HFF-Myc (cell line): ENCODE measurements around the gene TRPT1.

Source experiments
- DNase-seq: peaks from one replicate; pipeline ENCODE4 v3.0.0-alpha.2; 2011; ENCODE audit warnings: low read depth; ENCODE audit errors: extremely low read depth
- H3K4me3 ChIP-seq: replicated peaks from 2 replicates; pipeline ENCODE4 v1.5.1; 2011; ENCODE audit warnings: low read depth, mild to moderate bottlenecking, control low read depth, low read length
- TF ChIP-seq, protein P1 (sequence below): IDR thresholded peaks from 2 replicates; pipeline ENCODE4 v1.5.1; 2012; ENCODE audit warnings: mild to moderate bottlenecking, low read depth, low read length, control low read depth; ENCODE audit errors: missing control alignments

TRPT1 gene

DNA sequence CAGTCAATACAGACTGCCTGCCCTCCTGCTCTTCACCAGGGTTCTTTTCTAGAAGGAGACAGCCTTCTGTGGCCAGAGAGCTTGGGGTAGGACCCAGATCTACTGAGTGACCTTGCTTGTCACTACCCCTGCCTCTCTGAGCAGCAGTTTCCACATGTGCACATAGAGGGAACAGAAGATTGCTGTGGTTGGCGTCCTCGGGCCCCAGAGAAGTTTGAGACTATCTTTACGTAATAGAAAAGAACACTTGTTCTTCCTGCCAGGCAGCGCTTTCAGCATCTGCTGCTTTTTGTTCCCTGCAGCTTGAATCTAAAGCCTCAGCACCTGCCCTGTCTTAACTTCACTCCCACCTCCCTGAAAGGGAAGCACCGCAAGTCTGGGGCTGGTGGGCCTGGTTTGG lies 13.0 kb upstream of the TRPT1 start:
- no peak overlapping the region for H3K4me3 ChIP-seq
- TF ChIP-seq, protein P1, sequence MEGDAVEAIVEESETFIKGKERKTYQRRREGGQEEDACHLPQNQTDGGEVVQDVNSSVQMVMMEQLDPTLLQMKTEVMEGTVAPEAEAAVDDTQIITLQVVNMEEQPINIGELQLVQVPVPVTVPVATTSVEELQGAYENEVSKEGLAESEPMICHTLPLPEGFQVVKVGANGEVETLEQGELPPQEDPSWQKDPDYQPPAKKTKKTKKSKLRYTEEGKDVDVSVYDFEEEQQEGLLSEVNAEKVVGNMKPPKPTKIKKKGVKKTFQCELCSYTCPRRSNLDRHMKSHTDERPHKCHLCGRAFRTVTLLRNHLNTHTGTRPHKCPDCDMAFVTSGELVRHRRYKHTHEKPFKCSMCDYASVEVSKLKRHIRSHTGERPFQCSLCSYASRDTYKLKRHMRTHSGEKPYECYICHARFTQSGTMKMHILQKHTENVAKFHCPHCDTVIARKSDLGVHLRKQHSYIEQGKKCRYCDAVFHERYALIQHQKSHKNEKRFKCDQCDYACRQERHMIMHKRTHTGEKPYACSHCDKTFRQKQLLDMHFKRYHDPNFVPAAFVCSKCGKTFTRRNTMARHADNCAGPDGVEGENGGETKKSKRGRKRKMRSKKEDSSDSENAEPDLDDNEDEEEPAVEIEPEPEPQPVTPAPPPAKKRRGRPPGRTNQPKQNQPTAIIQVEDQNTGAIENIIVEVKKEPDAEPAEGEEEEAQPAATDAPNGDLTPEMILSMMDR, result no peak
- no peak for DNase-seq

DNA sequence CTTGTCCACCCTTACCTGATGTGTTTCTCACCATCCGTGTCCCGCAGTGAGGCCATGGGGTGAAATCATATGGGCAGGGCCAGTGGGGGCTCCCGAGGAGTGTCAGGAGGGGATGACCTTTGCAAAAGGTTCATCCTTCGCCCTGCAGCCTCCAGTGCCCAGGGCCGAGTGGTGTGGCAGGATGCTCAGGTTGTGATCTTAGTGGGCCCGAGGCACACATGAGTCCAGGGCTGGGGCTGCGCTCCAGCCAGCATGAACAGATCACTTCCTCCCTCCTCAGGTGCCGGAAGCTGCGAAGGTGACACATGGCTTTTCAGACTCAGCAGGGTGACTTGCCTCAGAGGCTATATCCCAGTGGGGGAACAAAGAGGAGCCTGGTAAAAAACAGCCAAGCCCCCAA lies 12.1 kb upstream of the TRPT1 start:
- H3K4me3 ChIP-seq, result no peak overlapping the region
- no peak for DNase-seq
- TF ChIP-seq, protein P1, result no peak

DNA sequence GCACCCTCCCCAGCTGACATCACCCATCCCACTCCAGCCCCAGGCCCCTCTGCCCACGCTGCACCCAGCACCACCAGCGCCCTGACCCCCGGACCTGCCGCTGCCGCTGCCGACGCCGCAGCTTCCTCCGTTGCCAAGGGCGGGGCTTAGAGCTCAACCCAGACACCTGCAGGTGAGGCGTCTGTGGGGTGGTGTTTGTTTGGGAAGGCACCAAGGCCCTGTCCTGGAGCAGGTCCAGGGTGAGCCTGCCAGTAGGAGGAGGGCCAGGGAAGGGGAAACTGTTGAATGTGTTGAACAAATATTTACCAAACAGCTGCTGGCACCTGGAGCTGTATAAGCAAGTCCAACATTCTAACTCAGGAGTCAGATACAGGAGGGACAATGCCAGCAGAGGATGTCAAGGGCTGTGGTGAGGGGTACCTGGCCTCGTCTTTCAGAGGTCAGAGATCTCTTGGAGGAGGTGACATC lies 11.5 kb upstream of the TRPT1 start:
- TF ChIP-seq, protein P1, result no peak
- DNase-seq, result no peak
- no peak overlapping the region for H3K4me3 ChIP-seq

DNA sequence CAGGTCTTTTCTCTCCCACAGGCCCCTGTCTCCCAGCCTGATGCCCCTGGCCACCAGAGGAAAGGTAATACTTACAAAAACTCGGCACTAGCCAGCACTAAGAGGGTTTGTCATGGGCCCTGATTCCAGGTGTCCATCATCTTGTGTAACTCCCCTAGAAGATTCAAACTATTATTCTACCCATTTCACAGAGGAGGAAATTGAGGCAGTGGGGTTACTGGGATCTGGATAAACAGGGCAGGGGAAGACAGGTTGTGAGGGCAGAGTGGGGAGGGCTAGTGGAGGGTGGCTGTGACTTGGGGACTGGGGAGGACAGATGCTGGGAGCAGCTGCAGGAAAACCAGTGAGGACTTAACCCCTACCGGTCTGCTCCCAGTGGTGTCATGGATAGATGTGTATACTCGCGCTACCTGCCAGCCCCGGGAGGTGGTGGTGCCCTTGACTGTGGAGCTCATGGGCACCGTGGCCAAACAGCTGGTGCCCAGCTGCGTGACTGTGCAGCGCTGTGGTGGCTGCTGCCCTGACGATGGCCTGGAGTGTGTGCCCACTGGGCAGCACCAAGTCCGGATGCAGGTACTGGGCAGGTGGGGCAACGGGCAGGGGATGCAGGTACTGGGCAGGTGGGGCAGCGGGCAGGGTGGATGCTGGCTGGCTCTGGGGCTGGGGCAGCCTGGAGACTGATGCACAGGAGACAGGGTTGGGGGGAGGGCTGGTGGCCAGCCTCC lies 9.6 kb upstream of the TRPT1 start:
- TF ChIP-seq, protein P1, result no peak
- DNase-seq, result no peak
- H3K4me3 ChIP-seq, result peak overlapping the region; percentile 58

DNA sequence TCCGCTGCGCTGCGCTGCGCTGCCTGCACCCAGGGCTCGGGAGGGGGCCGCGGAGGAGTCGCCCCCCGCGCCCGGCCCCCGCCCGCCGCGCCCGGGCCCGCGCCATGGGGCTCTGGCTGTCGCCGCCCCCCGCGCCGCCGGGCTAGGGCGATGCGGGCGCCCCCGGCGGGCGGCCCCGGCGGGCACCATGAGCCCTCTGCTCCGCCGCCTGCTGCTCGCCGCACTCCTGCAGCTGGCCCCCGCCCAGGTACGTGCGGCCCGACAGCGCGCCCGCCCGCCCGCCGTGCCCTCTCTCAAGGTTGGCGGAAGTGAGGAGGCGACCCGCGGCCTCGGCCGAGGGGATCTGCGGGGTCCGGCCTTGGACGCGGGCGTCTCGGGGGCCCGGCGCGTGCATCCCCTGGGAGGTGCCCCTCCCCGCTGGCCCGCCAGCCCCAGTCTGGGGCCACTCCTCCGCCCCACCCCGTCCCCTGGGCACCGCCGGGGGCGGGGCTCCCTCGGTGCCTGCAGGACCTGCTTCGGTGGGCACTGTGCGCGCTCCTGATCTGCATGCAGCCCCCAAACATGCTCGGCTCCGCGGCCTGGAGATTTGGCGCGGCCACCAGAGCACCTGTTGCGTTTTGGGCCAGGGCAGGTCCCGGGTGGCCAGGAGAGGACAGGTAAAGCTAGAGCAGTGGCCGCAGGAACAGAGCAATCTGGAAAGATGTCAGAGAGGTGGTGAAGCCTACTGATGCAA lies 8.8 kb upstream of the TRPT1 start:
- no peak for DNase-seq
- H3K4me3 ChIP-seq, result peak overlapping the region; percentile 58
- TF ChIP-seq, protein P1, result no peak

DNA sequence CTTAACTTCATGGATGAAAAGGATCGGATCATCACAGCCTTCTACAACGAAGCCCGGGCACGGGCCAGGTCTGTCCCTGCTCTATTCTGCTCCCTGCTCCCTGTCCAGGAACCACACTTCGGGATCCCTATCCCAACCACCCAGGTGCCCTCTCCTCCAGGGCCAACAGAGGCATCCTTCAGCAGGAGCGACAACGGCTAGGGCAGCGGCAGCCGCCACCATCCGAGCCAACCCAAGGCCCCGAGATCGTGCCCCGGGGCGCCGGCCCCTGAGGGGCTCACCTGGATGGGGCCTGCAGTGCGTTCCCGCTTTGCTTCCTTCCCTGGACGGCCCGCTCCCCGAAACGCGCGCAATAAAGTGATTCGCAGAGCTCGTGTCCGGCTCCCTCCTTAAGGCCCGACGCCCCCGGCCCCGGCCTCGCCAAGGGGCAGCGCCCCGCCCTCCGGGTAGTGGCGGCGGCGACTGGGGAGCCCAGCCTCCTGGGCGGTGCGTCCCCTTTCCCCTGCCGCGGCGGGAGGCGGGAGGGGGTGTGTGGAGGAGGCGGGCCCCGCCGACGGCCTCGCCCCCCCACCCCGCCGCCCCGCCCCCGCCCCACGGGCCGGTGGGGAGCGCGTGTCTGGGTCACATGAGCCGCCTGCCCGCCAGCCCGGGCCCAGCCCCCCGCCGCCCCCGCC lies 8.1 kb upstream of the TRPT1 start, which contains the start of gene VEGFB:
Gene VEGFB (plus strand): TSS at position 672 of the 674 bp plus-strand sequence. CDS start 250 bp downstream, outside the sequence.
- TF ChIP-seq, protein P1, result no peak
- DNase-seq, result no peak
- H3K4me3 ChIP-seq, result peak within 1 kb of the TSS; percentile 58
